IPS DF 19.7 (cell line): ENCODE measurements around the gene ATG7.
"Not testable (repeated sequence)": the region's sequence is repeated elsewhere in the genome, so short reads cannot be mapped to it uniquely, and the experiment has no call there.

Source experiments
- DNase-seq: peaks from one replicate; pipeline ENCODE4 v3.0.0-alpha.2; 2013; ENCODE audit warnings: low read depth, low spot score

Gene ATG7

GRCh38 chr3:11565492-11565891, 293.3 kb downstream of the ATG7 start:
- no peak for DNase-seq

- DNase-seq = no peak
These were observed 293.7 kb downstream of the ATG7 start for GRCh38 chr3:11565932-11566331.

- DNase-seq = no peak
These were observed 294.3 kb downstream of the ATG7 start for GRCh38 chr3:11566478-11566877.

GRCh38 chr3:11566916-11567315, 294.7 kb downstream of the ATG7 start:
- no peak for DNase-seq

GRCh38 chr3:11567516-11568467, 295.6 kb downstream of the ATG7 start:
- no peak for DNase-seq

- DNase-seq = no peak
These were observed 296.4 kb downstream of the ATG7 start for GRCh38 chr3:11568503-11569155.

GRCh38 chr3:11569156-11569741, 297.1 kb downstream of the ATG7 start:
- no peak for DNase-seq

GRCh38 chr3:11570251-11570650, 298.1 kb downstream of the ATG7 start:
- DNase-seq = no peak

GRCh38 chr3:11570789-11571495, 298.7 kb downstream of the ATG7 start:
- DNase-seq = no peak

GRCh38 chr3:11572660-11573059, 300.5 kb downstream of the ATG7 start:
- not testable (repeated sequence) for DNase-seq

GRCh38 chr3:11574981-11575669, 302.9 kb downstream of the ATG7 start:
- DNase-seq = no peak

GRCh38 chr3:11575677-11576076, 303.5 kb downstream of the ATG7 start:
- no peak for DNase-seq

- DNase-seq = no peak
These were observed 304.3 kb downstream of the ATG7 start for GRCh38 chr3:11576453-11576852.

GRCh38 chr3:11578169-11578568, 306.0 kb downstream of the ATG7 start:
- no peak for DNase-seq

GRCh38 chr3:11580645-11581044, 308.4 kb downstream of the ATG7 start:
- DNase-seq = no peak

- DNase-seq = no peak
These were observed 309.3 kb downstream of the ATG7 start for GRCh38 chr3:11581237-11582190.

- no peak for DNase-seq
These were observed 310.2 kb downstream of the ATG7 start for GRCh38 chr3:11582191-11582968.

- DNase-seq = no peak
These were observed 311.0 kb downstream of the ATG7 start for GRCh38 chr3:11583235-11583634.

- no peak for DNase-seq
These were observed 311.4 kb downstream of the ATG7 start for GRCh38 chr3:11583638-11584046.
